Measurements from ENCODE around the gene INO80.

The INO80 gene

DNA sequence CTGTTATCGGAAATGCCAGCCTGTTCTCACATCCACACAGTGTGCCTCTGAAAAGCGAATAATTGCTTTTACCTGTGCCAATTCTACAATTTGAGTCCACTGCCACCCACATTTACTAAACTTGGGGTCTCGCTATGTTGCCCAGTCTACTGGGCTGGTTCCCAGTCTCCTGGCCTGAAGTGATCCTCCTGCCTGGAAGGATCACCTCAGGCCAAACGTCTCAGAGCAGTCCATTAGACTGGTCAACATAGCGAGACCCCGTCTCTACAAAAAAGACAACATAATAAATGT, 827 bp upstream of the INO80 start:
- TF ChIP-seq, protein P1, sequence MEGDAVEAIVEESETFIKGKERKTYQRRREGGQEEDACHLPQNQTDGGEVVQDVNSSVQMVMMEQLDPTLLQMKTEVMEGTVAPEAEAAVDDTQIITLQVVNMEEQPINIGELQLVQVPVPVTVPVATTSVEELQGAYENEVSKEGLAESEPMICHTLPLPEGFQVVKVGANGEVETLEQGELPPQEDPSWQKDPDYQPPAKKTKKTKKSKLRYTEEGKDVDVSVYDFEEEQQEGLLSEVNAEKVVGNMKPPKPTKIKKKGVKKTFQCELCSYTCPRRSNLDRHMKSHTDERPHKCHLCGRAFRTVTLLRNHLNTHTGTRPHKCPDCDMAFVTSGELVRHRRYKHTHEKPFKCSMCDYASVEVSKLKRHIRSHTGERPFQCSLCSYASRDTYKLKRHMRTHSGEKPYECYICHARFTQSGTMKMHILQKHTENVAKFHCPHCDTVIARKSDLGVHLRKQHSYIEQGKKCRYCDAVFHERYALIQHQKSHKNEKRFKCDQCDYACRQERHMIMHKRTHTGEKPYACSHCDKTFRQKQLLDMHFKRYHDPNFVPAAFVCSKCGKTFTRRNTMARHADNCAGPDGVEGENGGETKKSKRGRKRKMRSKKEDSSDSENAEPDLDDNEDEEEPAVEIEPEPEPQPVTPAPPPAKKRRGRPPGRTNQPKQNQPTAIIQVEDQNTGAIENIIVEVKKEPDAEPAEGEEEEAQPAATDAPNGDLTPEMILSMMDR (IDR thresholded peaks at IDR 0.05; ENCODE audit: control insufficient read depth, extremely low read depth, insufficient read depth) = no peak
- H3K4me3 ChIP-seq (ENCODE audit: low read depth, low read length) = peak overlapping the region; percentile 98
- DNase-seq (ENCODE audit: low read depth) = no peak

DNA sequence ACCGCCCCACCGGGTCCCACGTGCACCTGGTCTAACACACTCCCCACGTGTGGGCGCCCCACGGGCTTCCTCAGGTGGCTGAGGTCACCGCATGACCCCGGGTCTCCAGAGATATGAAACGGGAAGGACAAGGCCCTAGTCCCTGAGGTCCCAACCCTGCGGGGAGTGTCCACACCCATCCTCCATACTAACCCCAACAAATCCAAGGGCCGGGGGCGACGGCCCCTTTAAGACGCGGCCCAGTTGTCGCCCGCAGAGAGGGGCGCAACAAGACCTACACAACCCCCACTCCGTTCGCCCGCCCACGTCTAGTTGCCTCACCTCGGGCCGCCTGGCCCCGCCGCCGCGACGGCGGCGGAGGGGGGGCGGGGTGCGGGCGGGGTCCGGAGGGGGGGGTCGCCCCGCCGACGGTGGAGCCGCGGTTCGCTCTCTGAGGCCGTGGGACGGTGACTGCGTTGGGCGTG, 396 bp downstream of the INO80 start:
- peak overlapping the region; percentile 98 for H3K4me3 ChIP-seq (ENCODE audit: low read depth, low read length)
- DNase-seq (ENCODE audit: low read depth) = no peak
- TF ChIP-seq, protein P1 (IDR thresholded peaks at IDR 0.05; ENCODE audit: control insufficient read depth, extremely low read depth, insufficient read depth) = no peak

DNA sequence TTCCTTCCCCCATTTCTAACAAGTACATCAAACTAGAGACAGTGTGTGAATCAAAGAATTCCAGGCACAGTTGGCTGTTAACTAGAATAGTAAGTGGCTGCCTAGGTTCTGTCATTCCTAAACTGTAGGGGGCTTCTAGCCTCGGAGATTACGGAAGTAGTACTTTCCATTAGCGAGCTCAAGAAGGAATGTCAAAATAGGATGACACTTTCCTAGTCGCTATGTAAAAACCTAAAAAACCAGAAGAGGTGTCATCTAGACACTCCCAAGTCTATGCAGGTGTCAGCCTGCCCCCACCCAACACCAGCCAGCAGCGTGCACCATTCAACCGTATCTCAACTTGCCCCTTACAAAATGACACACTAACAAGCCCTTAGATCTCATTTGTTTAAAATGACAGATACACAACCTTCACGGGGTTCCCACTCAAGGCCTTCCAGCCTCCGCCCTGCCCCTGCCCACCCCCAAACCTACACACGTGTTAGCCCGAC, 874 bp downstream of the INO80 start:
- H3K4me3 ChIP-seq (ENCODE audit: low read depth, low read length) = peak overlapping the region; percentile 98
- TF ChIP-seq, protein P1 (IDR thresholded peaks at IDR 0.05; ENCODE audit: control insufficient read depth, extremely low read depth, insufficient read depth) = no peak
- DNase-seq (ENCODE audit: low read depth) = no peak

DNA sequence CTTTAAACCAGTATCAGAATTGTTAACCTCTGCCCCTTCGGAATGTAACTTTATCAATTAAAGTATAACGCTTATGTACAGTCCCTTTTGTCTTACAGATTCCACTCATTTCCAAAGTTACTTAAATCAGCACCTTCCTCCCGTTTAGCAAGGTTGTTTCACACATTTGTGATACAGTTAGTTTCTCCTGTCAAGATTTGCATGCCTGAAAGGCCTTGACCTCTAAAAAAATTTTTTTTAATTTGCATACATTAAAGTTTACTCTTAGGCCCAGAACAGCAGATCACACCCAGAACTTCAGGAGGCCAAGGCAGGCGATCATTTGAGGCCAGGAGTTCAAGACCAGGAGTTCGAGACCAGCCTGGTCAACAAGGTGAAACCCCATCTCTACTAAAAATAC, 9.1 kb downstream of the INO80 start:
- TF ChIP-seq, protein P1 (IDR thresholded peaks at IDR 0.05; ENCODE audit: control insufficient read depth, extremely low read depth, insufficient read depth) = no peak
- no peak overlapping the region for H3K4me3 ChIP-seq (ENCODE audit: low read depth, low read length)
- DNase-seq (ENCODE audit: low read depth) = no peak

DNA sequence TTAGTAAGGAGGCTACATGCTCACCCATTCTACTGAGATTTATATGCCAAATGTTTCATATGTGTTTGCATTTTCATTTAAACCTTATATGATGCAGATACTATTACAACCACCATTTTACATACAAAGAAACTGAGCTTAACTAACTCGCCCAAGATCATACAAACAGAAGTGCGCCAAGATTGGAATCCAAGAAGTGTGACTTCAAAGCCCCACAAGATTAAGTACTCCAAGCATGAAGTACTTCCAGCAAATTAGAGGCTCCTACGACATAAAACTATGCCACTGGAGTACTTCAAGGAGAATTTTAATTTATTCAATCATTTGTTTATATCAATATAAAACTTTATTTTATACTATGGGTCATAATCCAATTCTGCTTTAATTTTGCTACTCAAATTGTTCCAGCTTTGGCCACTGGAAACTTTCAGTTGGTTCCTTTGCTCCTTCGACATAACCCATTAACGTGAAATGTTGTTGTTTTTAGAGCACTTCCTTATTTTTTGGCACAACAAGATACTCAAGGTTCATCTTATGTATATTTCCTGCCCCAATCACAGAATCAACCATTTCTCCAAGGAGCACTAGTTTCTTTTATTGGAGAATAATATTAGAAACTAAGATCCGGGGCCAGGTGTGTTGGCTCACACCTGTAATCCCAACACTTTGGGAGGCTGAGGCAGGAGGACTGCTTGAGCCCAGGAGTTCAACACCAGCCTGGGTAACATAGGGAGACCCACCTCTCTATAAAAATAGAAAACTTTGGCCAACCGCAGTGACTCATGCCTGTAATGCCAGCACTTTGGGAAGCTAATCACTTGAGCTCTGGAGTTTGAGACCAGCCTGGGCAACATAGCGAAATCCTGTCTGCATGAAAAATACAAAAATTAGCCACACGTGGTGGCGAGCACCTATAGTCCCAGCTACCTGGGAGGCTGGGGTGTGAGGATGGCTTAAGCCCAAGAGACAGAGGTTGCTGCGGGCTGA, 10.4 kb downstream of the INO80 start:
- no peak overlapping the region for H3K4me3 ChIP-seq (ENCODE audit: low read depth, low read length)
- DNase-seq (ENCODE audit: low read depth) = no peak
- TF ChIP-seq, protein P1 (IDR thresholded peaks at IDR 0.05; ENCODE audit: control insufficient read depth, extremely low read depth, insufficient read depth) = no peak

DNA sequence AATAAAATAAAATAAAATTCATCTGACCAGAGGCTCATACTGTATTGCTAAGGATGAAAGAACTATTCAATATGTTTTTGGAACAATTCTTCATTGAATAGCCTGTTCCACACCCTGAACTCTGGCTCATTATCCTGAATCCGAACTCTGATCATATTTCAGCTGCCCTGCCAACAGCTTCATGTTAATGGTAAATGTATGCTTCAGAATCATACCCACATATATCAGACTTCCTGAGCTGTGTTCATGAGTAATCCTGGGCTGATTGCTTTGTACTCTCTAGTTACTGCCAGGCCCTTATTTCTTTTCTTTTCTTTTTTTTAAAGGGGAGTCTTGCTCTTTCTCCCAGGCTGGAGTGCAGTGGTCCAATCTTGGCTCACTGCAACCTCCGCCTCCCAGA, 11.8 kb downstream of the INO80 start:
- TF ChIP-seq, protein P1 (IDR thresholded peaks at IDR 0.05; ENCODE audit: control insufficient read depth, extremely low read depth, insufficient read depth) = no peak
- no peak overlapping the region for H3K4me3 ChIP-seq (ENCODE audit: low read depth, low read length)
- no peak for DNase-seq (ENCODE audit: low read depth)

Data from LNCaP clone FGC (cell line).